Right forelimb (tissue), 1 donor: Measurements from ENCODE around the gene MXD4.

Experiments used
- DNase-seq: peaks from one replicate; pipeline ENCODE4 v3.0.0-alpha.2; 2018

Gene MXD4

DNA sequence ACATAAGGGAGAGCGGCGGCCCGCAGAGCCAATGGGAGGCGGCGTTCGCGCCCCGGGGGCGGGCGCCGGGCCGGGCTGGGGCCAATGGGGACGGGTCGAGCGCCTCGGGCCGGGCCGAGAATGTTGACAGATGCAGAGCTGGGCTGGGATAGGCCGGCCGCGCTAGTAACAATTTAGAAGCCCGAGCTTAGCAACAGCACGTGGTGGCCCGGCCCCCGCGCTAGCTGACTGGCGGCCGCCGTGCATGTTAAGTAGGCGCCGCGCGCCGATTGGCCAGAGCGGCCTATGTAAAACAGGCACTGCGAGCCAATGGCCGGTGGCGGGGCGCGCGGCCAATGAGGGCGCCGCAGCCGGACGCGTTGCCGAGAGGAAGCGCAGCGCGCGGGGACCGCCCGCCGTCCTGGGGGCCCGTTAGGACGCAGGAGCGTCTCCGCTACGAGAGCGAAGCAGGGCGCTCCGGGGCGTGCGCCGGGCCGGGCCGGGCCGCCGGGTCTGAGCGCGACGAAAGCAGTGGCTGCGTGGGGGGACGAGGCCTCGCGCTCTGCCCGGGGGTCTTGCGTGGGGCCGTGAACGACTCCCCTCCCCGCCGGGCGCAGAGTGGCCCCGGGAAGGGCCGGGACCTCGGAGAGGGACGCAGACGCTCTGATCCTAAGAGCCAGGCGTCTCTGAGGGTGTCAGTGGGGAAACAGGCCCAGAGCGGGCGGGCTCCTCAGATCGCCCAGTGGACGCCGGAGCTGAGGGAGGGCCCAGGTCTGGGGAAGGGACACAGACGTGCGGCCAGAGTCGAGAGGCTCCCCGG, 435 bp upstream of the MXD4 start:
- peak; percentile 99 for DNase-seq

DNA sequence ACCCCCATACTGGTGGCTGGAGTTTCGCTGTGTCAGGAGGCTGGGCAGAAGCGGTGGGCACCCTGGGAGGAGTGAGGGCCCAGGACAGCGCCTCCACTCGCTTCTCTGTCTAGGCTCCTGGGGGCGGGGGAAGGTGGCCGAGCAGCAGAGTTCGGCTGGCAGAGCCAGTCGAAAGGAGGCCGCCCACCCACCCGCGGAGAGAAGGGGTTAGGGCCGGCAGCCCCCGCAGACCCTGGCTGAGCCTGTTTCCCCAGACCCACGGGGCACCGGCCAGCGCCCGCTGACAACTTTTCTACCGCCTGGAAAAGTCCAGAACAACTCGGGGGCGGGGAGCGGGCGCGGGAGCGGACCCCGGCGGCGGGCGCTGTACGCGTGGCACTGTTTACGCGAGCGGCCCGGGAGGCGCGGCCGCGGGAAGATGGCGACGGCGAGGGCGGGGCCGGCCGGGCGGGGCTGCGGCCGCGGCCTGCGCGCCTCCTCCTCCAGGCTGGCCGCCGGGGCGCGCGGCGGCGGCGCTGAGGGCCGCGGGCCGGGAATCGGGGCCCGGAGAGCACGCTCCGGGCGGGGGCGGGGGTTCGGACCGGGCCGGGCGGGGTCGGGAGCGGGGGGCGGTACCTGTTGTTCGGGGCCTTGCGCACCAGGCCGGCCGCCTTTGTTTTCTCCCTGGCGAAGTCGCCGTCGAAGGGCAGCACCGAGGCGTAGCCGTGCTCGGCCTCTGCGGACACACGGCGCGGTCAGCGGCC, 628 bp downstream of the MXD4 start:
- DNase-seq = peak; percentile 73

GRCh38 chr4:2260344-2261109, 1.4 kb downstream of the MXD4 start:
- peak; percentile 48 for DNase-seq

- DNase-seq = peak; percentile 44
Observed at GRCh38 chr4:2259541-2260343, 2.2 kb downstream of the MXD4 start.

DNA sequence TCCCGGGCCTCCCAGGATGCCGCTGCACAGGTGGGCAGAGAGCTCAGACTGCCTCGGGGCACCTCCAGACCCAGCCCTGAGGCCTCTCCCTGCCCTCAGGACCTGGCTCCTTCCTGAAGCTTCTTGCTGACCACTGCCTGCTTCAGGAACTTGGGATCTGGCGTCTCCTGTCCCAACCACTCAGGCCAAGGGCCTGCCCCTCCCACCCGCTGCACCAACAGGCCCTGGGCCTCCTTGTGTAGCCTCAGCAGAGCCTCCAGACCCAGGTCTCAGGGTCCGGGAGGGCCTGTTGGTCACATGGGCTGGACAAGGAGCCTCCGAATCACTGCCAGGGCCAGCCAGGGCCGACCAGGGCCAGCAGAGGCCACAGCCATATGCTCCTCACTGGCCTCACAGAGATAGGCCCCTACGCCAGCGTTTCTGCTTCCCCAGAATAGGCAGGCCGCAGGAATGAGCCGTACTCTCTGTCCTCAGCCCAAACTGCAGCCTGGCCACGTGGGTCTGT, 2.8 kb downstream of the MXD4 start:
- peak; percentile 30 for DNase-seq

DNA sequence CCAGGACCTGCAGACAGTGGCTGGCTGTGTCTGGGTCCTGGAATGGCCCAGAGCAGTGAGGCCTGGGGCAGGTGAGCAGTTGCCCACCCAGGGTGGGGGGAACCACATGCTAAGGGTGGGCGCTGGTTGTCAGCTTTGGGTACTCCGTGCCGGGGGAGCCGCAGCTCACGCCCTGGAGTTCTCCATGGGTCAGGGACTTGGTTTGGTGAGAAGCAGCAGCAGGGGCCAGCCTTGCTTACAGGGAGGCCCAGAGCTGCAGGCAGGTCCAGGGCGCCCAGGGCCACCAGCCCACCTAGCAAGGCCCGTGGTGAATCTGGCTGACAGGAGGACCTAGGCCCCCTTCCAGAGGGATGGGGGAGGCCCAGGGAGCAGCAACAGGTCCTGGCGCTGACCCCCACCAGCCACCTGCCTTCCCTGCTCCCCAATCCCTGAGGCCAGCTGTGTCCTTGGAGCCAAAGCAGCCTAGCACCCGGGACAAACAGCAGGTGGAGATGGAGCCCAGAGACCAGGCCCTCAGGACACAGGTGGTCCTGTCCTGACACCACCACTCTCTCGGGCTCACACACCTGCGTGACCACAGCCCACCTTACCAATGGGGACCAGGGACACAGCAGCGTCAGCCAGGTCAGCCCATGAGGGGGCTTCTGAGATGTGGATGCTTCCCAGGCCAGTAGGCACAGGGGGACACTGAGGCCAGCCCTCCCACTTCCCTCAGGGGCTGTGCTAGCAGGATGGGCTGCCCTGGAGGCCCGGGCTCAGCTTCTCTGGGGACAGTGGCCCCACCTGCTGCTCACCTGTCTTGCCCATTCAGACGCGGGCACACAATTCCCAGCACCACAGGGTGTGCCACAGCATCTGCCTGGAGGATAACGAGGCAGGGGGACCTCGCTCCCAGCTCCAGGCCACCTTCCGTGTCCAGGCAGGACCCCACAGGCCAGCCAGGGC, 3.5 kb downstream of the MXD4 start:
- peak; percentile 34 for DNase-seq

DNA sequence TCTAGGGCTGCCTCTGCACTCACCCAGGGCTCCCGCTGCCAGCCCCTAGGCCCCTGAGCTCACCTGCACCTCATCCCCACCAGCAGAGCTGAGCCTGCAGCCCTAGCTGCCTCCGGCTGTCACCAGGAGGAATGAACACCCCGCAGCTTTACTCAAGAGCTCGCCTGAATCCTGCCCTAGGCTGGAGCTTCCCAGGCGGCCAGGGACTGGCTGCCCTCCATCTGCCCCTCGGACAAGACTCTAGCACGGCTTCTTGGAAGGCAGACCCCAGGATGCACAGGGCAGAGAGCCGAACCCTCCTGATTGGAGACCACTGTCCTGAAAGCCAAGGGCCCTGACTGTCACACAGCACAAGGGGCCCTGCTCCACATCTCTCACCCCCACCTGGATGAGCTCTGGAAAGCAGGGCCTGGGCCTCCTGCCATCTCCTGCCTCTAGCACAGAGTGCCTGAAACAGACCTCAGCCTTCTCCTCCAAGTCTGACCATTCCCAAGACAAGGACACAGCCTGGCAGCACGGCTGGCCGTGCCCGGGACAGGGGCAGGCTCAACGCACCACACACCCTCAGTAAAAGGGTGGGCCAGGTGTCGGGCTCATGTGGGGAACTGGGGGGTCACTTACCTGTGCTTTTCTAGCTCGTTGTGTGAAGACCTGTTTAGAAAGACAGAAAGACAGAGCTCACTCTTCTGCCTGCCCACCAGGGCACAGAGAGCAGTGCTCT, 4.4 kb downstream of the MXD4 start:
- peak; percentile 44 for DNase-seq

DNA sequence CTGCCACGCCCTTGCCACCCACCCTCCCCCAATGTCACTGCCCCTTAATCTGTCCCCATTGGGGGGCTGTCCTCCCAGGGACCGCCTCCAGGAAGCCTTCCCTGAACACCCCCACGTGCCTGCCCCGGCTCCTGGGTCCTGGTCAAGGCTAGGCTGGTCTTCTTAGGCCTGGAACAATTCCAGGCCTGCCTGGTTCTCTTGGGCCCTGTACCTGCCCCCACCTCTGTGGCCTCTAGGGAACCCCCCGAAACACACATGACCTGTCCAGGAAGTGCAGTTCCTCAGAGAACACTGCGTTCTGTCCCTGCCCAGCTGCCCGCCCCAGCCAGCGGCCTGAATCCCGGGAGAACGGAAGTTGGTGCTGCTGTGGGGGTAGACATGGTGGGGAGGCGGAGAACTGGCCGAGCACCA, 5.1 kb downstream of the MXD4 start:
- DNase-seq = no peak

DNA sequence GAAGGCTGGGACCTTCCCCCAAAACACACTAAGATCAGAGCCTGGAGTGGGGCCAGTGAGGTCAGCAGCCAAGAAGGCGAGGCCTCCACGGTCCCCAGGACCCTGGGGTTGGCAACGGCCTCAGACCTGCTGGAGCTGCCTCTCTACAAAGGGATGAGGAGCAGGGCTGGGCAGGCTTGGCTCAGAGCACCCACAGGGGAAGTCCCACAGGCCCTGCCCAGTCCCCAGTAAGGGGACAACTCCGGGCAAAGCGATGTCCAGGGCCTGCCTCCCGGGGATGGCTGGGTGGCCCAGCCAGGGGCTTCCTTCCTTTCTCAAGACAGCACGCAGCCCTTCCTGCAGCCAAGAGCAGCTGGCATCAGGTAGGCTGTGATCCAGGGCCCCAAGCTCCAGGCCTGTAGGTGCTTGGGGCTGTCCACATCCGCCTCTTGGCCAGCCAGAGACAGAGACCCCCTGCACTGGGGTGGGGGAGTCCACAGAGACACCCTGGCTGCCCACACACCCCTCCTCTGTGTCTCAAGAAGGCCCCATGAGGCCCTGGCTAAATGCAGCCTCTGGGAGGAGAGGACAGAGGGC, 5.7 kb downstream of the MXD4 start:
- peak; percentile 41 for DNase-seq

- DNase-seq = peak; percentile 59
Observed at GRCh38 chr4:2255501-2256155, 6.3 kb downstream of the MXD4 start.

DNA sequence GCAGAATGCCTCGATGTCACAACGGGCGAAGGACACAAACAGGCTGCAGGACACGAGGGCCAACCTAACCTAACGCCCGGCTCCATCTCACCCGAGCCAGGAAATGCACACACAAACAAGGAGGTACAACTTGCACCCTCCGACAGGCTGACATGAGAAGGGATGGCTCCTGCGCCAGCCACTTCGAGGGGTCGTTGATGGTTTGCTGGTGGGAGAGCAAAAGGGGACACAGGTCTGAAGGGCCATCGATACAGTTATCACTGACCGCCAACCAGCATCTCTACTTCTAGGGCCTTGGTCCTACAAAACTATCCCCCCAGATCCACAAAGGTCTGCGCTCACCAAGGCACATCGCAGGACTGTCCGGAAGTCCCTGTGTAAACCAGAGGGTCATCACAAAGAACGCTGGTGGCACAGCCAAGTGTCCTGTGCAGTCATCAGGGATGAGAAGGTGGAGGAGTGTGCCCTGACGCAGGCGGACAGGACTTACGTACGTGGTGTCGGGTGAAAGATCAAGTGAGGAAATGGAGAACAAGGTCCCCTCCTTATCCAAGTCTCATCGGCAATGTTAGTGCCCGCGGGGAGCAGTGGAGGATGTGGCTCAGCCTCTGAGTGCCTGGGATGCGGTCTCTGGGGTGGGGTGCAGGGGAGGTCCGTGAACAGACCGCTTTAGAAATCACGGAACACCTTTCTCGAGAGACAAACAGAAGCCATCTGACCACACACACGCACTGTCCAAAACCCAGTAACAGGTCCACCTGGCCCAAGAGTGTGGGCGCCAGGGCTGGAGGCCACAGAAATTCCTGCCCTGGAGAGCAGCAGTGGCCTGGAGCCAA, 7.0 kb downstream of the MXD4 start:
- DNase-seq = peak; percentile 41

GRCh38 chr4:2253160-2254084, 8.5 kb downstream of the MXD4 start:
- peak; percentile 21 for DNase-seq

DNA sequence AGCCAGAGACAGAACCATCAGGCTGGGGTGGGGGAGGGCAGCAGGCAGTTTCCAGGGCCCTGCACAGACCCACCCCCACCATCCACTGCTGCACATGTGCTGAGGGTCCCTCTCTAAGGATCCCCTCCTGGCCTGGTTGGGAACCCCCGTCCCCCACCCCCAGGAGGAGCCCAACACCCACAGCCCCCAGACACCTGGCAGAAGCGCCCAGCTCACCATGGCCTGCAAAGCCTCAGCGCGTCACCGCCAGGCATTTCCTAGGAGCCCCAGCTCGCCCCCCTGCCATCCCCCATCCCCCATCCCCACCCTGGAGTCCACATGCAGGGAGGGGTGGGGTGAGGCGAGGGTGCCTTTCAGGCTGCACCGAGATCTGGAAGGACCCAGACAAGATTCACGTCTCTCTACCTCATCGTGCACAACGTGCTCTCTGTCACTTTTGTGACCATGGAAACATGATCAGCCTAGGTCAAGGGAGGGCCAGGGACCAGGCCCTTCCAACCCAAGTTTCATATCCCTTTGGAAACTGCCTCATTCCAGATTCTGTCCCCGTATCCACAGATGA, 9.3 kb downstream of the MXD4 start:
- peak; percentile 30 for DNase-seq

- peak; percentile 34 for DNase-seq
Observed at GRCh38 chr4:2251795-2252529, 9.9 kb downstream of the MXD4 start.

DNA sequence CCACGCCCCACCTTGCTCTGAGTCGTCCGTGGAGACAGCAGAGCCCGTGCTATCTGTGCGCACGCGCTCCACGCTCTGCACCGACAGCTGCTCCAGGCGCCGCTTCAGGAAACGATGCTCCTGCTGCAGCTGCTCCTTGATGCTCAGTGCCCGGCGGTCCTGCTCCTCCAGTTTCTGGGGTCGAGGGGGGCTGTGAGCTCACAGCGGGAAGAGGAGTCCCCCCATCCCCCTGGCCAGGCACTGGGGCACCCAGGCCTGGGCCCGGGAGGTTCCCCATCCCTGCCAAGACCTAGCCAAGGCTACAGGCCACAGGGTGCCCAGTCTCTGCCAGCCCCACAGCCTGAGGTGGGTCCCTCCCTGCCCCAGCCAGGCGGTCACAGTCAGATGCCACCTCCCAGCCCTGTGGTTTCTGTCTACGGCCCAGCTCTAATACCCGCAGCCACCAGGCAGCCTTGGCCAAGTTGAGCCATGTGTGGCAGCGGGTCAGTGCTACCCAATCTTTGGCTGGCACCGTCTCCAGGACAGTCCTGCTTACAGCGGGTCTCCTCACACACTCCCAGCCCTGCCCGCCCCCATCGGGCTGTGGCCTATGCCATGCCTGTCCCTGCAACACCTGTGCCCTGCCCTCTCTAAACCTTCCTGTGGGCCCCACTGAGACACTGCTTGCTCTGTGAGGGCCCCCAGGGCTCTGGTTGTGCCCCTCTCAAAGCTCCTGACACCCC, 10.7 kb downstream of the MXD4 start:
- no peak for DNase-seq
